Stomach (tissue), 4 donors: ENCODE measurements around the gene THUMPD2.

Experiments
- EP300 ChIP-seq: sonication (generic); formaldehyde crosslinking; IDR thresholded peaks from one replicate; pipeline ENCODE4 v1.6.1; 2017; ENCODE audit warnings: antibody characterized with exemption
- POLR2A ChIP-seq, 4 donors: fragments of 450-650 bp; IDR thresholded peaks; one replicate each; pipeline ENCODE4 v1.6.1; 2016; ENCODE audit warnings: antibody characterized with exemption in 4 of 4, control low read depth in 2 of 4, mild to moderate bottlenecking in 1 of 4, moderate library complexity in 1 of 4
- POLR2AphosphoS5 ChIP-seq, 3 donors: sonication (generic); formaldehyde crosslinking; IDR thresholded peaks; one replicate each; pipeline ENCODE4 v1.6.1; 2016; ENCODE audit warnings: antibody characterized with exemption in 3 of 3
- TF ChIP-seq, protein P1 (sequence below), 7 experiments: fragments of 450-650 bp in 4 of 7; fragments of 200-600 bp in 3 of 7; sonication (generic) in 3 of 7; IDR thresholded peaks; one replicate each; pipeline ENCODE4 v1.5.1; 2016 to 2019; ENCODE audit warnings: antibody characterized with exemption in 7 of 7, control low read depth in 2 of 7, mild to moderate bottlenecking in 1 of 7

DNA sequence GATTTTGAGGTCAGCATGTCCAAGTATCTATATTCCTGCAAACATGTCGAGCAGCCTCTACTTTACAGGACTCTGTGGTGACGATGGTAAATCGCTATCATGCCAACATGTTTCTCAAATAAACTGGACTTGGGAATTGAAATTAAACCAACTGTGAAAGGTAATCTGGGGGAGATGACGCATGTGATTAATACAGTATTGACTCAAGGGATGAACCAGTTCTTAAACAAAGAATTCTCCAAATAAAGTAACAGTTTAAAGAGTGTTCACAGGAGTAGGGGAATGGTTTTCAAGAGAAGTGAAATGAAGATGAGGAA lies 54.3 kb downstream of the THUMPD2 start:
- TF ChIP-seq POLR2AphosphoS5 (IDR thresholded peaks at IDR 0.05) = no peak
- TF ChIP-seq, protein P1, sequence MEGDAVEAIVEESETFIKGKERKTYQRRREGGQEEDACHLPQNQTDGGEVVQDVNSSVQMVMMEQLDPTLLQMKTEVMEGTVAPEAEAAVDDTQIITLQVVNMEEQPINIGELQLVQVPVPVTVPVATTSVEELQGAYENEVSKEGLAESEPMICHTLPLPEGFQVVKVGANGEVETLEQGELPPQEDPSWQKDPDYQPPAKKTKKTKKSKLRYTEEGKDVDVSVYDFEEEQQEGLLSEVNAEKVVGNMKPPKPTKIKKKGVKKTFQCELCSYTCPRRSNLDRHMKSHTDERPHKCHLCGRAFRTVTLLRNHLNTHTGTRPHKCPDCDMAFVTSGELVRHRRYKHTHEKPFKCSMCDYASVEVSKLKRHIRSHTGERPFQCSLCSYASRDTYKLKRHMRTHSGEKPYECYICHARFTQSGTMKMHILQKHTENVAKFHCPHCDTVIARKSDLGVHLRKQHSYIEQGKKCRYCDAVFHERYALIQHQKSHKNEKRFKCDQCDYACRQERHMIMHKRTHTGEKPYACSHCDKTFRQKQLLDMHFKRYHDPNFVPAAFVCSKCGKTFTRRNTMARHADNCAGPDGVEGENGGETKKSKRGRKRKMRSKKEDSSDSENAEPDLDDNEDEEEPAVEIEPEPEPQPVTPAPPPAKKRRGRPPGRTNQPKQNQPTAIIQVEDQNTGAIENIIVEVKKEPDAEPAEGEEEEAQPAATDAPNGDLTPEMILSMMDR (IDR thresholded peaks at IDR 0.05) = no peak
- TF ChIP-seq EP300 = no peak
- TF ChIP-seq POLR2A (IDR thresholded peaks at IDR 0.05) = no peak
